Left forelimb (tissue), 1 donor: ENCODE results near the gene COPS9.

Experiments used
- DNase-seq: peaks from one replicate; pipeline ENCODE4 v3.0.0-alpha.2; 2018; ENCODE audit warnings: low spot score

Gene COPS9

DNA sequence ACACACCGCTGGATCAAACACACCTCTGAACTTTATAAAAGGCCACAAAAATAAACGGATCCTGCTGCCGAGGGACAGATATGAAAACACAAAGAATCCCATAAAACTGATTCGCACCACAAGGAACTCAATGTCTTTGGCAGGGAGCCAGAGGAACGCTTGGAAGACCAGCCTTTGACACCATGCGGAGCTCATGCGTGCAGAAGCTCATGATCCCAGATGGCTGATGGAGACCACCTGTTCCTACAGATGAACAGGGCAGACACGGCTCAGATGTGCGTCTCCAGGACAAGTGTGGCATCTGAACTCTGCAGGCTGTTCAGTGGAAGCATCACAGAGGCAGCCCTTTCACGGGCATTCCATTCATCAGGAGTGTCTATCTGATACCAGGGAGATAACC, 24.9 kb downstream of the COPS9 start:
- DNase-seq, result no peak

DNA sequence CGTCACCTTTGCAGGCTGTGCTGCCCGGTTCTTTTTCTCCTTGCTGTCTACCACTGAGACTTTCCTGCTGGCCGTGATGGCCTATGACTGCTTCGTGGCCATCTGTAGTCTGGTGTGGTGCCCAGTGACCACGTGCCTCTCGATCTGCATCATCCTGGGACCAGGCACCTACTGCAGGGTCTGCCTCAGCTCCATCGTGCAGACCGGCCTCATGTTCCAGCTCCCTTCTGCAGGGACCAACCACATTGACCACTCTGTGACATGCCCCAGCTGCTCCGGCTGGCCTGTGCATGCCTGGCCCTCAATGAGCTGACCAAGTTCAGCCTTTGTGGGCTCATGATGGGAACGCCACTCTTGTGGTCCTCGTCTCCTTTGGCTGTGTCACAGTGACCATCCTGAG, 26.7 kb downstream of the COPS9 start:
- DNase-seq, result no peak

GRCh38 chr2:240107477-240107796, 28.7 kb downstream of the COPS9 start:
- no peak for DNase-seq

DNA sequence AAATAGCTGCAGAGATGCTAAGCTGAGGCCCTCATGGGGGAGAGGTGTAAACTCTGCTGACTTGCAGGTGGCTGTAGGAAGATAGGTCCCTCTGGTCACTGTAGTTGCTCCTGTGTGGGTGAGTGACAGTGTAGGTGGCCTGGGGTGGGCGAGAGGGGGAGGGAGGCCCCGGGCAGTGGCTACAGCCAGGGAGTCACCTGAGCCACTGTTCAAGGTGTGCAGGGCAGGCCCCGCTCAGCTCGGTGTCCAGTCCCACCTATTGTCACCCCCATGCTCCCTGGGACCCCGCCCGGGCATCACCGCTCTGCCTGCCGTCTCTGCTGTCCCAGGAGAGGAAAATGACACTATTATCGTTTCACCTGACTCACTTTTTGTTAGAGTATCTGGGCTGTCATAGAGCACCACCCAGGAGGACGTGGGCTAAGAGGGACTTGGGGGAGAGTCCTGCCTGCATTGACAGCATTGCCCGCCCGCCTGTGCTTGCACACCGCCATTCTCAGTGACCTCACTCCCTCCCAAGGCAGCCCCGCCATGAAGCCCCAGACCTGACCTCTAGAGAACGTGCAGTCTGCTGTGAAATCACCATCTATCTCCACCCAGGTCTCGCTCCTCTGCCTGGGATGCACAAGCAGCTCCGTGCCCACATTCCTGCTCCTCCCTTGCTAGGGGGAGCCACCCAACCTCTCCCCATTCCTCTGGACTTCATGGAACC, 29.2 kb downstream of the COPS9 start:
- no peak for DNase-seq

- DNase-seq, result peak; percentile 28
Observed at GRCh38 chr2:240105982-240106381, 30.1 kb downstream of the COPS9 start.

DNA sequence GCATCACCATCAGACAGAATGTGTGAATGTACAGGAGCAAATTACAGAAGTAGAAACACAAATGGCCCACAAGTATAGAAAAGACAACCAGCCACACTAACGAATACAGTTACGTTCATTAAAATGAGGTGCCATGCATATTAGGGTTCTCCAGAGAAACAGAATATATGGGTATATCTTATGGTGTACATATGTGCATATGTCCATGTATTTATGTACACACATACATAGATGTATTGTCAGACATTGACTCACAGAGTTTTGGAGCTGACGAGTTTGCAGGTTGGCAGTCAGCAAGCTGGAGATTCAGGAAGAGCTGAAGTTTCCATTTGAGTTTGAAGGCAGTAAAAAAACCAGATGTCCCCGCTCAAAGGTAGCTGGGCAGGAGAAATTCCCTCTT, 33.0 kb downstream of the COPS9 start:
- no peak for DNase-seq

GRCh38 chr2:240098349-240098748, 37.8 kb downstream of the COPS9 start:
- no peak for DNase-seq

GRCh38 chr2:240095556-240096523, 40.3 kb downstream of the COPS9 start:
- DNase-seq, result no peak

DNA sequence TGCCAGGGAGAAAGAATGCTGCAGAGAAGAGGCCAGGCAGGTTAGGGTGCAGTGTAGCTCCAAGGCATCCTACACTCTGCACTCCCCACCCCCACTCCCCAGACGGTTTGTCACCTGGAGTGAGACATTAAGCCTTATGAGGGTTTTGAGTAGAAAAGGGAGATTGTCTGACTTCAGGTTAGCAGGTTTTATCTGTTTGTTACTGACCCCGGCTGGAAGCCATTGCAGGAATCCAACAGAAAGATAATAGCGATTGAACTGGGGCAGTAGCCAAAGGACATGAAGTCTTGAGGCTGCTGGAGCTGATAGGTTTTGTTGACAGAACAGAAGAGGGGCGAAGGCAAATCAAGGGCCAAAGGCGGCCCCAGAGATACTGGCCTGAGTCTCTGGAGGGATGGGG, 46.8 kb downstream of the COPS9 start:
- no peak for DNase-seq

GRCh38 chr2:240086563-240086962, 49.5 kb downstream of the COPS9 start:
- DNase-seq, result no peak
